ENCODE results near the gene EDEM2.
A peak's percentile ranks its signal among the peaks of the same experiment; 100 is the strongest.
"Not testable (repeated sequence)": the region's sequence is repeated elsewhere in the genome, so short reads cannot be mapped to it uniquely, and the experiment has no call there.

The EDEM2 gene

GRCh38 chr20:35146920-35147574 lies at the start of gene EDEM2:
Gene EDEM2, minus strand, starts transcription at chr20:35147336. Its CDS starts 78 bp downstream, at chr20:35147258.
- H3K27ac ChIP-seq = peak within 1 kb of the TSS; percentile 80
- DNase-seq (ENCODE audit: low spot score) = peak; percentile 99
- CTCF ChIA-PET = interaction anchor here (0.6 to 4.0 kb wide), 10 partner anchors 15 to 300 kb away, joined by 3 to 59 read pairs (median 4); no protein-coding TSS in a partner anchor
- POLR2A ChIA-PET (ENCODE audit: low non-redundant PET) = interaction anchor here (0.6 to 1.5 kb wide), 10 partner anchors 20 to 273 kb away, joined by 3 to 4 read pairs (median 4); no protein-coding TSS in a partner anchor
- TF ChIP-seq CTCF (conservative IDR thresholded peaks at IDR 0.05; ENCODE audit: low read depth) = 0 out of 2 replicates have a peak, but pooled peaks have one; percentile 5

- no peak overlapping the region for H3K27ac ChIP-seq
- ChIA-PET POLR2A (ENCODE audit: low non-redundant PET) (no interaction called here), CTCF (no interaction called here)
- no peak for DNase-seq (ENCODE audit: low spot score)
- TF ChIP-seq CTCF (conservative IDR thresholded peaks at IDR 0.05; ENCODE audit: low read depth) = no peak
Measured at GRCh38 chr20:35196313-35196712, 49.2 kb upstream of the EDEM2 start.

- ChIA-PET POLR2A (ENCODE audit: low non-redundant PET) (interaction anchor here (0.6 to 1.9 kb wide), 2 partner anchors 26 to 46 kb away, joined by 4 to 6 read pairs; partner anchors contain the start of gene EDEM2), CTCF (interaction anchor here (0.6 to 2.9 kb wide), 4 partner anchors 9 to 77 kb away, joined by 3 to 9 read pairs (median 4); no protein-coding TSS in a partner anchor)
- not testable (repeated sequence) for DNase-seq (ENCODE audit: low spot score); H3K27ac ChIP-seq
Measured at GRCh38 chr20:35193031-35193791, 46.1 kb upstream of the EDEM2 start.

- no peak for DNase-seq (ENCODE audit: low spot score)
- no peak overlapping the region for H3K27ac ChIP-seq
- ChIA-PET CTCF (interaction anchor here (2.0 to 2.9 kb wide), 2 partner anchors 17 to 47 kb away, joined by 4 to 9 read pairs; no protein-coding TSS in a partner anchor), POLR2A (ENCODE audit: low non-redundant PET) (no interaction called here)
- TF ChIP-seq CTCF (conservative IDR thresholded peaks at IDR 0.05; ENCODE audit: low read depth) = no peak
Measured at GRCh38 chr20:35192118-35192872, 45.2 kb upstream of the EDEM2 start.

- TF ChIP-seq CTCF (conservative IDR thresholded peaks at IDR 0.05; ENCODE audit: low read depth) = no peak
- no peak for DNase-seq (ENCODE audit: low spot score)
- ChIA-PET POLR2A (ENCODE audit: low non-redundant PET) (no interaction called here), CTCF (interaction anchor here (0.6 to 2.0 kb wide), 2 partner anchors 46 to 205 kb away, joined by 3 to 4 read pairs; no protein-coding TSS in a partner anchor)
- no peak overlapping the region for H3K27ac ChIP-seq
Measured at GRCh38 chr20:35191419-35192117, 44.4 kb upstream of the EDEM2 start.

- ChIA-PET POLR2A (ENCODE audit: low non-redundant PET) (no interaction called here), CTCF (interaction anchor here (0.6 kb wide), 1 partner anchor 206 kb away, joined by 3 read pairs; no protein-coding TSS in a partner anchor)
- H3K27ac ChIP-seq = no peak overlapping the region
- no peak for TF ChIP-seq CTCF (conservative IDR thresholded peaks at IDR 0.05; ENCODE audit: low read depth)
- no peak for DNase-seq (ENCODE audit: low spot score)
Measured at GRCh38 chr20:35190556-35190955, 43.4 kb upstream of the EDEM2 start.

GRCh38 chr20:35189223-35189622 lies 42.1 kb upstream of the EDEM2 start:
- H3K27ac ChIP-seq; POLR2A ChIA-PET (ENCODE audit: low non-redundant PET); DNase-seq (ENCODE audit: low spot score); CTCF ChIA-PET: not testable (repeated sequence)
